CD4-positive, alpha-beta T cell treated with Interleukin-1 beta for 1 hour (primary cell): ENCODE data around the gene MYEOV.

Experiments used
- DNase-seq, 2 donors: peaks; one replicate each; pipeline ENCODE4 v3.0.0-alpha.2; 2020 to 2022

MYEOV gene

GRCh38 chr11:69319255-69320106 is 25.5 kb downstream of the MYEOV start:
- DNase-seq, result no peak

GRCh38 chr11:69320326-69320725 is 26.4 kb downstream of the MYEOV start:
- DNase-seq, result no peak

GRCh38 chr11:69320756-69321741 is 27.1 kb downstream of the MYEOV start:
- no peak for DNase-seq

- no peak for DNase-seq
Measured at GRCh38 chr11:69321877-69322361, 28.0 kb downstream of the MYEOV start.

- DNase-seq, result no peak
Measured at GRCh38 chr11:69325446-69325845, 31.5 kb downstream of the MYEOV start.

GRCh38 chr11:69326622-69327219 is 32.8 kb downstream of the MYEOV start:
- DNase-seq, result no peak

GRCh38 chr11:69327741-69328191 is 33.8 kb downstream of the MYEOV start:
- DNase-seq, result no peak

- DNase-seq, result no peak
Measured at GRCh38 chr11:69328231-69328630, 34.3 kb downstream of the MYEOV start.

GRCh38 chr11:69329581-69329980 is 35.6 kb downstream of the MYEOV start:
- no peak for DNase-seq

GRCh38 chr11:69330330-69330729 is 36.4 kb downstream of the MYEOV start:
- no peak for DNase-seq

GRCh38 chr11:69333149-69333710 is 39.3 kb downstream of the MYEOV start:
- no peak for DNase-seq

GRCh38 chr11:69333879-69334278 is 39.9 kb downstream of the MYEOV start:
- DNase-seq, result no peak

- DNase-seq, result no peak
Measured at GRCh38 chr11:69335007-69335780, 41.2 kb downstream of the MYEOV start.

GRCh38 chr11:69335781-69336405 is 41.9 kb downstream of the MYEOV start:
- no peak for DNase-seq

GRCh38 chr11:69337211-69337721 is 43.3 kb downstream of the MYEOV start:
- DNase-seq, result peak in 1 of 2 donors; percentile 6

- no peak for DNase-seq
Measured at GRCh38 chr11:69339041-69339733, 45.2 kb downstream of the MYEOV start.

- DNase-seq, result no peak
Measured at GRCh38 chr11:69339983-69340565, 46.1 kb downstream of the MYEOV start.

- no peak for DNase-seq
Measured at GRCh38 chr11:69342588-69343330, 48.8 kb downstream of the MYEOV start.
